SK-N-SH (cell line): Measurements from ENCODE around the gene FBLIM1. TPM values are rescaled to one million over a fixed set of nuclear protein-coding genes. Genes with fewer than 3 reads are reported as not detected.

ENCODE experiments used
- CTCF ChIA-PET: fragments of 300-600, 350-600 bp; formaldehyde crosslinking; extraction: SDS; loops from one replicate; lab custom pipeline; 2021; lab: Yijun Ruan, JAX
- POLR2A ChIA-PET: fragments of 350-600 bp; sonication (Branson Sonifier 250); formaldehyde crosslinking; extraction: SDS; loops from one replicate; lab custom pipeline; 2020; ENCODE audit warnings: antibody characterized with exemption, inconsistent platforms; lab: Yijun Ruan, JAX
- DNase-seq: peaks from one replicate; pipeline ENCODE4 v3.0.0; 2012
- H2AFZ ChIP-seq: fragments of 200-600 bp; sonication (generic); 2 replicates; pipeline ENCODE4 v1.8.1; 2016; ENCODE audit warnings: antibody characterized with exemption, mild to moderate bottlenecking, low read depth
- H3F3A ChIP-seq: fragments of 200-600 bp; sonication (generic); replicated peaks from 2 replicates; pipeline ENCODE3; 2016; ENCODE audit warnings: antibody characterized with exemption, mild to moderate bottlenecking; ENCODE audit not compliant: insufficient read depth
- H3K27ac ChIP-seq, 2 experiments: fragments of 200-500 bp in 1 of 2; fragments of 200-600 bp in 1 of 2; sonication (Bioruptor generic) in 1 of 2; sonication (generic), shearing (Covaris generic) in 1 of 2; 2 replicates each; pipeline versions ENCODE4 v1.5.1 to v1.6.1; 2014 to 2016; ENCODE audit warnings: low read depth in 2 of 2, inconsistent platforms in 1 of 2, low read length in 1 of 2, mild to moderate bottlenecking in 1 of 2, mixed read lengths in 1 of 2
- H3K27me3 ChIP-seq: fragments of 200-600 bp; sonication (generic), shearing (Covaris generic); 2 replicates; pipeline ENCODE4 v1.6.1; 2016; ENCODE audit warnings: mixed run types; ENCODE audit not compliant: insufficient read depth
- H3K36me3 ChIP-seq, 2 experiments: fragments of 200-500 bp in 1 of 2; fragments of 200-600 bp in 1 of 2; sonication (Bioruptor generic) in 1 of 2; sonication (generic) in 1 of 2; replicated peaks in 1 of 2; 2 replicates each; pipeline versions ENCODE3 to v1.5.1; 2014 to 2016; ENCODE audit warnings: low read length in 1 of 2, mild to moderate bottlenecking in 1 of 2; ENCODE audit not compliant: insufficient read depth in 2 of 2, control insufficient read depth in 1 of 2
- H3K4me1 ChIP-seq, 2 experiments: fragments of 200-500 bp in 1 of 2; fragments of 200-600 bp in 1 of 2; sonication (Bioruptor generic) in 1 of 2; sonication (generic), shearing (Covaris generic) in 1 of 2; 2 replicates each; pipeline versions ENCODE4 v1.5.1 to v1.6.1; 2014 to 2016; ENCODE audit warnings: low read depth in 1 of 2, low read length in 1 of 2, mixed run types in 1 of 2; ENCODE audit not compliant: insufficient read depth in 2 of 2, control insufficient read depth in 1 of 2
- H3K4me2 ChIP-seq: fragments of 200-600 bp; sonication (generic), shearing (Covaris generic); 2 replicates; pipeline ENCODE4 v1.6.1; 2017; ENCODE audit warnings: mixed run types
- H3K4me3 ChIP-seq, 2 experiments: fragments of 200-500 bp in 1 of 2; fragments of 200-600 bp in 1 of 2; sonication (Bioruptor generic) in 1 of 2; sonication (generic), shearing (Covaris generic) in 1 of 2; 2 replicates each; pipeline versions ENCODE4 v1.5.1 to v1.8.1; 2014 to 2016; ENCODE audit warnings: low read depth in 2 of 2, inconsistent platforms in 1 of 2, low read length in 1 of 2, mild to moderate bottlenecking in 1 of 2, mixed read lengths in 1 of 2, moderate library complexity in 1 of 2
- H3K79me2 ChIP-seq: fragments of 200-600 bp; sonication (generic); 2 replicates; pipeline ENCODE4 v1.8.1; 2017; ENCODE audit warnings: mild to moderate bottlenecking; ENCODE audit not compliant: insufficient read depth
- H3K9ac ChIP-seq: fragments of 200-600 bp; sonication (generic); 2 replicates; pipeline ENCODE4 v1.6.1; 2017; ENCODE audit warnings: mixed run types
- H3K9me2 ChIP-seq: fragments of 200-600 bp; sonication (generic); 2 replicates; pipeline ENCODE4 v1.6.1; 2017; ENCODE audit warnings: mixed run types
- H3K9me3 ChIP-seq: fragments of 200-600 bp; sonication (generic); 2 replicates; pipeline ENCODE4 v1.6.1; 2017; ENCODE audit warnings: mixed run types, mild to moderate bottlenecking, moderate library complexity
- H4K20me1 ChIP-seq: fragments of 200-600 bp; sonication (generic); 2 replicates; pipeline ENCODE4 v1.6.1; 2017; ENCODE audit warnings: mild to moderate bottlenecking, mixed run types; ENCODE audit not compliant: insufficient read depth
- FOSL2 ChIP-seq: IDR thresholded peaks from 2 replicates; pipeline ENCODE4 v1.4.0; 2012; ENCODE audit warnings: low read depth, mild to moderate bottlenecking, moderate library complexity, borderline replicate concordance
- FOXJ3 ChIP-seq: sonication (generic); formaldehyde crosslinking; IDR thresholded peaks from 2 replicates; pipeline ENCODE4 v1.5.1; 2020; ENCODE audit warnings: mild to moderate bottlenecking, missing genetic modification reagents
- GABPA ChIP-seq: IDR thresholded peaks from 2 replicates; pipeline ENCODE4 v1.4.0; 2012; ENCODE audit warnings: low read depth, mild to moderate bottlenecking
- MAX ChIP-seq: IDR thresholded peaks from 2 replicates; pipeline ENCODE4 v1.4.0; 2012; ENCODE audit warnings: low read depth
- MEF2A ChIP-seq: IDR thresholded peaks from 2 replicates; pipeline ENCODE4 v1.4.0; 2012; ENCODE audit warnings: low read depth, borderline replicate concordance
- MXI1 ChIP-seq: IDR thresholded peaks from 2 replicates; pipeline ENCODE4 v1.6.1; 2012; ENCODE audit warnings: mild to moderate bottlenecking, low read depth, low read length, improper control_type of control experiment
- NRF1 ChIP-seq: IDR thresholded peaks from 2 replicates; pipeline ENCODE4 v1.6.1; 2012; ENCODE audit warnings: low read depth, mild to moderate bottlenecking, low read length
- PBX3 ChIP-seq: IDR thresholded peaks from 2 replicates; pipeline ENCODE4; 2012
- RXRA ChIP-seq: IDR thresholded peaks from 2 replicates; pipeline ENCODE4 v1.4.0; 2012; ENCODE audit warnings: low read depth, mild to moderate bottlenecking, borderline replicate concordance
- USF2 ChIP-seq: fragments of 150-350 bp; IDR thresholded peaks from 2 replicates; pipeline ENCODE4 v1.6.1; 2017; ENCODE audit warnings: antibody characterized with exemption, low read length, low read depth, borderline replicate concordance
- WGBS: methylation state at CpG from one replicate; pipeline ENCODE4 v1.1.6; 2017; ENCODE audit warnings: low lambda C conversion rate; 5-methylcytosine and 5-hydroxymethylcytosine counted together
- polyA plus RNA-seq, 3 experiments: library from polyadenylated mRNA; depleted of rRNA; stranded (reverse); fragments of >200 nt; gene quantifications; 2 replicates each; pipeline ENCODE4 v1.2.3, GENCODE V29; 2012

The FBLIM1 gene
- polyA plus RNA-seq, 1 of the 3 experiments (the other 2 are of a cell fraction): 89.8 TPM

DNA sequence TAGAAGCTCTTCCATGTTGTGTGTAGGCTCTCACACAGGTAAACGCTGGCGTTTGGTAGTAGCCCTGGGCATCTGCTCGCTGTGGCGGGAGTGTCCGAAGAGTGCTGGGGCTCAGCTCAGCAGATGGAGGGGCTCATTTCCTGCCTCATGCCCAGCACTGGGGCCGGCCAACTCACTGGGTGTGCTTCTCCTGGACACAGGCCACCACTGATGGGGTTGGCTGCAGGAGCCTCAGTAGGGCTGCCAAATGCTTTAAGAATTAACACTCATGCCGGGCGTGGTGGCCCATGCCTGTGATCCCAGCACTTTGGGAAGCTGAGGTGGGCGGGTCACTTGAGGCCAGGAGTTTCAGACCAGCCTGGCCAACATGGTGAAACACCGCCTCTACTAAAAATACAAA is 28.0 kb downstream of the FBLIM1 start:
- no peak overlapping the region for H2AFZ ChIP-seq
- H3K4me3 ChIP-seq: no peak overlapping the region
- ChIA-PET POLR2A (no interaction called here), CTCF (interaction anchor here (0.9 kb wide), 1 partner anchor 208 kb away, joined by 5 read pairs; no protein-coding TSS in a partner anchor)
- H3K79me2 ChIP-seq: no peaks in the 10 kb centered on the region
- TF ChIP-seq FOXJ3 (CRISPR knock-in tag): no peak
- no peak for TF ChIP-seq RXRA
- no peak for TF ChIP-seq GABPA
- TF ChIP-seq MXI1: no peak
- no peak for TF ChIP-seq MEF2A
- TF ChIP-seq USF2: no peak
- TF ChIP-seq NRF1: no peak
- H4K20me1 ChIP-seq: no peaks in the 10 kb centered on the region
- 95% methylated on average over 6 of the region's 10 CpGs for WGBS
- H3K9me3 ChIP-seq: no peaks in the 10 kb centered on the region
- H3K27ac ChIP-seq: no peak overlapping the region
- H3K9me2 ChIP-seq: no peaks in the 10 kb centered on the region
- H3K27me3 ChIP-seq: no peaks in the 10 kb centered on the region
- no peaks in the 10 kb centered on the region for H3K4me1 ChIP-seq
- H3F3A ChIP-seq: peaks cover 11% of the 10 kb centered on the region
- H3K36me3 ChIP-seq: peaks cover 8 to 10% of the 10 kb centered on the region in 2 experiments
- no peak for DNase-seq
- H3K9ac ChIP-seq: no peak overlapping the region
- H3K4me2 ChIP-seq: no peak overlapping the region

DNA sequence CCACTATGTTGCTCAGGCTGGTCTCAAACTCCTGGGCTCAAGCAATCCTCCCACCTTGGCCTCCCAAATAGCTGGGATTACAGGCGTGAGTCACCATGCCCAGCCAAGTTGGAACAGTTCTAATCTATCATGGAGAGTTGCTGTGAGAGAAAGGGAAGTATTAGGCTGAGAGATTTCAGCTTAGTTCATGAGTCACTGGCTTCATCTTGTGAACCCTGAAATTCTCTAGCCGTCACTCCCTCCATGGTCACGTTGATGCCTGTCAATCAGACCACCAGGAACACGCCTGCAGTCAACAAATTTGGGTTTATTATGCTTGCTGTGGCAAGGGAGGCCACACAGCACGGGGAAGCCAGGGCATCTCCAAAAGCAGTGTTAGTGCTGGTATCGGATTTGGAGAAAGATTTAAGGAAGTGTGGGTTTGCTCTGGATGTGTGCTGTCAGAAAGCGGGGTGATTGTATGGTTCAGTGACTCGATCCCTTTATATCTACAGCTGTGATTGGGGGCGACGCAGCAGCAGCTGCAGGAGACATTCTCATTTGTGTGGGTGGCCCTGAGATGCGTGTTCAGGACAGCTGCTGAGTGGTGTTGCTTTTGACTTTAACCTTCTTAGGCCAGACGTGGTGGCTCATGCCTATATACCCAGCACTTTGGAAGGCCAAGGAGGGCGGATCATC is 30.2 kb downstream of the FBLIM1 start:
- TF ChIP-seq MAX (no peak), PBX3 (peak; percentile 57), FOSL2 (peak; percentile 7; the same call in 1 of the 2 replicates)
- TF ChIP-seq, all 33 proteins: peak for 2
- WGBS: 86% methylated on average over 13 of the region's 13 CpGs
- H2AFZ ChIP-seq: no peak overlapping the region
- ChIA-PET CTCF (interaction anchor here (1.3 to 1.5 kb wide), 2 partner anchors 11 to 206 kb away, joined by 3 to 6 read pairs; no protein-coding TSS in a partner anchor), POLR2A (no interaction called here)
- H3K27me3 ChIP-seq: no peaks in the 10 kb centered on the region
- DNase-seq: no peak
- no peaks in the 10 kb centered on the region for H3K9me3 ChIP-seq
- peak overlapping the region in 1 of 2 experiments; percentile 48; a peak in 1 of 4 replicates for H3K27ac ChIP-seq
- H3K4me3 ChIP-seq: no peak overlapping the region
- no peaks in the 10 kb centered on the region for H3K79me2 ChIP-seq
- no peak overlapping the region for H3K4me2 ChIP-seq
- H3K4me1 ChIP-seq: peaks cover 0 to 2% of the 10 kb centered on the region in 2 experiments; a peak in 1 of 4 replicates
- no peaks in the 10 kb centered on the region for H3K9me2 ChIP-seq
- peaks cover 5 to 6% of the 10 kb centered on the region in 2 experiments for H3K36me3 ChIP-seq
- no peak overlapping the region for H3K9ac ChIP-seq
- H4K20me1 ChIP-seq: no peaks in the 10 kb centered on the region
- peaks cover 11% of the 10 kb centered on the region for H3F3A ChIP-seq
